ENCODE data around the gene ACTA1. TPM values are rescaled to one million over a fixed set of nuclear protein-coding genes. Genes with fewer than 3 reads are reported as not detected.
"Not testable (repeated sequence)": the region's sequence is repeated elsewhere in the genome, so short reads cannot be mapped to it uniquely, and the experiment has no call there.

The ACTA1 gene
- polyA plus RNA-seq, 1 experiment, result not detected

DNA sequence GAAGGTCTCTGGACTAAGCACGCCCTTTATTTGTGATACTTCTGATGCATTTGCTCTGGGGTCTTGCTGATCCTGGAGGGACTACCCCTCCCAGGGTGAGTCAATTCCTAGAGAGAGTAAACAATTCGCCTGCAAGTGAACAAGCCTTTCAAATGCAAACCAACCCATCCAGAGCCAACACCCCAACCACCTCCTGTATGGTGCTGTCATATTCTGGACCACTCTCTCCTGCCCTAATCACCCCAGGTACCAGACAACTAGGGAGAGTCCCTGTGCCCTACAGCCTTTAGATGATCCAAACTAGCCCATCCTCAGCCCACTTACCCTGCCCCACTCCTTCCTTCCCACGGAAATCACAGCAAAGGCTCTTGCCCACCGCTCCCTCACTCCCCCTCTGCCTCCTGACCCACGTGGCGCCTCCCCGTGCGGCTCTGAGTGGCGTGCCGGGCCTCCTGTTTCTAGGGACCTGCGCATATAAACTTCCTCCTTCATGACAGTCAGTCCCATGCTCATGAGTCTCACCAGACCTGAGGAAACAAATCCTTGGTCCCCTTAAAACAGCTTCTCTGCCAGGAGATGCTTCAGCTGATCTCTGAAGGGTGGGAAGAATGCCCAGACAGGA, 37.2 kb downstream of the ACTA1 start:
- Histone ChIP-seq H3K27me3 (ENCODE audit: control insufficient read depth, insufficient read depth, low read length) (peaks cover 12% of the 10 kb centered on the region), H3K9me3 (ENCODE audit: control insufficient read depth, insufficient read depth, low read length) (no peaks in the 10 kb centered on the region), H3K27ac (ENCODE audit: low read depth, low read length) (no peak overlapping the region), H3K4me3 (ENCODE audit: low read depth, low read length) (no peak overlapping the region)
- CTCF ChIA-PET, result interaction anchor here (0.5 to 1.0 kb wide), 2 partner anchors 11 to 47 kb away, joined by 3 read pairs; no protein-coding TSS in a partner anchor
- POLR2A ChIA-PET, result no interaction called here
- TF ChIP-seq, protein P1, sequence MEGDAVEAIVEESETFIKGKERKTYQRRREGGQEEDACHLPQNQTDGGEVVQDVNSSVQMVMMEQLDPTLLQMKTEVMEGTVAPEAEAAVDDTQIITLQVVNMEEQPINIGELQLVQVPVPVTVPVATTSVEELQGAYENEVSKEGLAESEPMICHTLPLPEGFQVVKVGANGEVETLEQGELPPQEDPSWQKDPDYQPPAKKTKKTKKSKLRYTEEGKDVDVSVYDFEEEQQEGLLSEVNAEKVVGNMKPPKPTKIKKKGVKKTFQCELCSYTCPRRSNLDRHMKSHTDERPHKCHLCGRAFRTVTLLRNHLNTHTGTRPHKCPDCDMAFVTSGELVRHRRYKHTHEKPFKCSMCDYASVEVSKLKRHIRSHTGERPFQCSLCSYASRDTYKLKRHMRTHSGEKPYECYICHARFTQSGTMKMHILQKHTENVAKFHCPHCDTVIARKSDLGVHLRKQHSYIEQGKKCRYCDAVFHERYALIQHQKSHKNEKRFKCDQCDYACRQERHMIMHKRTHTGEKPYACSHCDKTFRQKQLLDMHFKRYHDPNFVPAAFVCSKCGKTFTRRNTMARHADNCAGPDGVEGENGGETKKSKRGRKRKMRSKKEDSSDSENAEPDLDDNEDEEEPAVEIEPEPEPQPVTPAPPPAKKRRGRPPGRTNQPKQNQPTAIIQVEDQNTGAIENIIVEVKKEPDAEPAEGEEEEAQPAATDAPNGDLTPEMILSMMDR (IDR thresholded peaks at IDR 0.05; ENCODE audit: low read depth, low read length), result no peak
- no peak for DNase-seq (ENCODE audit: low read depth, low spot score)

DNA sequence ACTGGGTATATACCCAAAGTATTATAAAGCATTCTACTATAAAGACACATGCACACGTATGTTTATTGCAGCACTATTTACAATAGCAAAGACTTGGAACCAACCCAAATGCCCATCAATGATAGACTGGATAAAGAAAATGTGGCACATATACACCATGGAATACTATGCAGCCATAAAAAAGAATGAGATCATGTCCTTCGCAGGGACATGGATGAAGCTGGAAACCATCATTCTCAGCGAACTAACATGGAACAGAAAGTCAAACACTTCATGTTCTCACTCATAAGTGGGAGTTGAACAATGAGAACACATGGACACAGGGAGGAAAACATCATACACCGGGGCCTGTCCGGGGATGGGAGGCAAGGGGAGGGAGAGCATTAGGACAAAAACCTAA, 39.4 kb downstream of the ACTA1 start:
- H3K27me3 ChIP-seq (ENCODE audit: control insufficient read depth, insufficient read depth, low read length); H3K4me3 ChIP-seq (ENCODE audit: low read depth, low read length); CTCF ChIA-PET; POLR2A ChIA-PET; H3K27ac ChIP-seq (ENCODE audit: low read depth, low read length); DNase-seq (ENCODE audit: low read depth, low spot score): not testable (repeated sequence)
- H3K9me3 ChIP-seq (ENCODE audit: control insufficient read depth, insufficient read depth, low read length), result peaks cover 10% of the 10 kb centered on the region; the same call in 1 of the 2 replicates

DNA sequence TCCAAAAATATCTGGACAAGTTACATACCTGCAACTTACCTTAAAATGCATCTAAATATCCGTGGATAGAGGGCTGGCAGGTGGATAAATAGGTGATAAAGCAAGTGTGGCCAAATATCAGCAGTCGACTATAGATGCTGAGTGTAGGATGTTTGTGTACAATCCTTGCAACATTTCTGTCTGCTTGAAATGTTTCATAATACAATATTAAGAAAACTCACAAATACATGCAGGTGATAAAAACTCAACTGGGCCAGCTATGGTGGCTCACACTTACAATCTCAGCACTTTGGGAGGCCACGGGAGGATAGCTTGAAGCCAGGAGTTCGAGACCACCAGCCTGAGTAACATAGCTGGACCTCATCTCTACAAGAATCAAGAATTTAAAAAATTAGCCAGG, 41.0 kb downstream of the ACTA1 start:
- ChIA-PET CTCF (no interaction called here), POLR2A (no interaction called here)
- H3K9me3 ChIP-seq (ENCODE audit: control insufficient read depth, insufficient read depth, low read length), result peaks cover 10% of the 10 kb centered on the region; the same call in 1 of the 2 replicates
- no peak overlapping the region for H3K4me3 ChIP-seq (ENCODE audit: low read depth, low read length)
- TF ChIP-seq, protein P1 (IDR thresholded peaks at IDR 0.05; ENCODE audit: low read depth, low read length), result no peak
- DNase-seq (ENCODE audit: low read depth, low spot score), result no peak
- H3K27me3 ChIP-seq (ENCODE audit: control insufficient read depth, insufficient read depth, low read length), result peaks cover 6% of the 10 kb centered on the region
- H3K27ac ChIP-seq (ENCODE audit: low read depth, low read length), result no peak overlapping the region

DNA sequence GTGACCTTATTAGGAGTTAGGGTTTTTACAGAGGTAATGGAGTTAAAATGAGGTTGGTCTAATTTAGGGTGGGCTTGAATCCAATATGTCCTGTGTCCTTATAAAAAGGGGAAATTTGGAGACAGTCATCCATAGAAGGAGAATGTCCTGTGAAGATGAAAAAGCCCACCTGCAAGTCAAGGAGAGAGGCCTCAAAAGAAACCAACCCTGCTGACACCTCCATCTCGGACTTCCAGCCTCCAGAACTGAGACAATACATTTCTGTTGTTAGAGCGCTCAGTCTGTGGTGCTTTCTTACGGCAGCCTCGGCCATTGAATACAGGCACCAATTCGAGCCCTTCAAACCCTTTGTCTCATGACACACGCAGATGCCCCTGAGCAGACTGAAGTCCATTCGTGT, 43.8 kb downstream of the ACTA1 start:
- Histone ChIP-seq H3K9me3 (ENCODE audit: control insufficient read depth, insufficient read depth, low read length) (peaks cover 10% of the 10 kb centered on the region; the same call in 1 of the 2 replicates), H3K4me3 (ENCODE audit: low read depth, low read length) (no peak overlapping the region), H3K27me3 (ENCODE audit: control insufficient read depth, insufficient read depth, low read length) (no peaks in the 10 kb centered on the region), H3K27ac (ENCODE audit: low read depth, low read length) (no peak overlapping the region)
- TF ChIP-seq, protein P1 (IDR thresholded peaks at IDR 0.05; ENCODE audit: low read depth, low read length), result no peak
- ChIA-PET POLR2A (no interaction called here), CTCF (no interaction called here)
- DNase-seq (ENCODE audit: low read depth, low spot score), result no peak

DNA sequence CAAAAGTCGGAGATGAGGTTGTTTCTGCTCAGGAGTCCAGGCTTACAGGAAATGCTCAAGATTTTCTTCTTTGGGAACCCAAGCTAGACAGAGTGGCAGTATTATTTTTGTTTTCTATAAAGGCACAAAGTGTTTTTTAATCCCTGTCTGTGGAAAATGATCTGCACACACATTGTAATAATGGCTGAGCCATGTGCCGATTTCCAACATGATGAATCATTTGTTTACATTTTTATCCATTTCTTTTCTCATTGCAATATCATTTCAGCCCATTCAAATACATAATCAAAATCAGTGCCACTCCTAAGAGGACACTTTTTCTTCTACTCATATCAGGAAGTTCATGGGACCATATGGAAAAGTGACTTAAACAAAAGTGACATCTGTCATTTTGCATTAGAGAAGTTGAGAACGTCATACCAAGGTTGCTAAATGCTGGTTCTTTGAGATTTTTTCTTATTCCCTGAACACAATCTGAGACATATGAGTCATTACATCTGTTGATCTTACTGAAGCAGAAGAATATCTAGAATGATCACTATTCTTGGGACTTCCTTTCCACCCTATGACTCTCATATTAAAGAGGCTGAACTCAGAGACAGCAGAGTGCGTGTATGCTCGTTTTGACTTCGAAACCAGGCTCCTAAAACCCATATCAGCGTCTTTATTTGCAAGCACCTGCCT, 44.9 kb downstream of the ACTA1 start:
- H3K27ac ChIP-seq (ENCODE audit: low read depth, low read length), result peak overlapping the region; percentile 21
- ChIA-PET CTCF (no interaction called here), POLR2A (no interaction called here)
- H3K9me3 ChIP-seq (ENCODE audit: control insufficient read depth, insufficient read depth, low read length), result peaks cover 10% of the 10 kb centered on the region; the same call in 1 of the 2 replicates
- TF ChIP-seq, protein P1 (IDR thresholded peaks at IDR 0.05; ENCODE audit: low read depth, low read length), result no peak
- peak; percentile 3 for DNase-seq (ENCODE audit: low read depth, low spot score)
- H3K4me3 ChIP-seq (ENCODE audit: low read depth, low read length), result no peak overlapping the region
- H3K27me3 ChIP-seq (ENCODE audit: control insufficient read depth, insufficient read depth, low read length), result no peaks in the 10 kb centered on the region

Measured in AG04450 (cell line).